ENCODE results near the gene TK1. TPM values are rescaled to one million over a fixed set of nuclear protein-coding genes. Genes with fewer than 3 reads are reported as not detected.

Gene TK1
- total RNA-seq, 1 experiment from 2014 or later: 72.5 TPM

DNA sequence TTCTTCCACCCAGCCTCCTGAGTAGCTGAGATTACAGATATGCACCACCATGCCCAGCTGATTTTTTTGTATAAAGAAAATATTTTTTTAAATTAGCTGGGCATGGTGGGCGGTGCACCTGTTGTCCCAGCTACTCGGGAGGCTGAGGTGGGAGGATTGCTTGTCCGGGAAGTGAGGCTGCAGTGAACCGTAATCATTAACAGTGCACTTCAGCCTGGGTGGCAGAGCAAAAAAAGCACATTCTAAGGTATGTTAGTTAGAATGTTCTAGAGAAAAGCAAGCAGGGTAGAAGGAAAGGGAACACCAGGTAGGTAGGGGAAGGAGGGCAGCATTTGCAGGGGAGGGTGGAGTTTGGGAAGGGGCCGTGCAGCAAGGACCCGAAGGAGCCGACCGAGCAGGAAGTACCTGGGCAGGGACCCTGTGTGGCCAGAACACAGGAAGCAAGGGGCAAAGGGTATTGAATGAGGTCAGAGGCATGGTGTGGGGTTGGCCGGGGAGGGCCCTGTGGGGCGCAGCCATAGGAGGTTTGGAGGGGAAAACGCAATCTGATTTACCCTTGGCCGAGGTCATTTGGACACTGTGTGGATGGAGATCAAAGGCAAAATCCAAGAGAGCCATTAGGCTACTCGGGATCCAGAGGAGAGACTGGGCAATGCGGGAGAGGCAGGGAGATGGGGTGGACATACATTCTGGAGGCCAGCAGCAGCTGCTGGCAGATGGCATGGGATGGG is 38.4 kb downstream of the TK1 start (continued):
- TF ChIP-seq, protein P1, sequence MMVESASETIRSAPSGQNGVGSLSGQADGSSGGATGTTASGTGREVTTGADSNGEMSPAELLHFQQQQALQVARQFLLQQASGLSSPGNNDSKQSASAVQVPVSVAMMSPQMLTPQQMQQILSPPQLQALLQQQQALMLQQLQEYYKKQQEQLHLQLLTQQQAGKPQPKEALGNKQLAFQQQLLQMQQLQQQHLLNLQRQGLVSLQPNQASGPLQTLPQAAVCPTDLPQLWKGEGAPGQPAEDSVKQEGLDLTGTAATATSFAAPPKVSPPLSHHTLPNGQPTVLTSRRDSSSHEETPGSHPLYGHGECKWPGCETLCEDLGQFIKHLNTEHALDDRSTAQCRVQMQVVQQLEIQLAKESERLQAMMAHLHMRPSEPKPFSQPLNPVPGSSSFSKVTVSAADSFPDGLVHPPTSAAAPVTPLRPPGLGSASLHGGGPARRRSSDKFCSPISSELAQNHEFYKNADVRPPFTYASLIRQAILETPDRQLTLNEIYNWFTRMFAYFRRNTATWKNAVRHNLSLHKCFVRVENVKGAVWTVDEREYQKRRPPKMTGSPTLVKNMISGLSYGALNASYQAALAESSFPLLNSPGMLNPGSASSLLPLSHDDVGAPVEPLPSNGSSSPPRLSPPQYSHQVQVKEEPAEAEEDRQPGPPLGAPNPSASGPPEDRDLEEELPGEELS (CRISPR knock-in tag; IDR thresholded peaks at IDR 0.05): no peak

DNA sequence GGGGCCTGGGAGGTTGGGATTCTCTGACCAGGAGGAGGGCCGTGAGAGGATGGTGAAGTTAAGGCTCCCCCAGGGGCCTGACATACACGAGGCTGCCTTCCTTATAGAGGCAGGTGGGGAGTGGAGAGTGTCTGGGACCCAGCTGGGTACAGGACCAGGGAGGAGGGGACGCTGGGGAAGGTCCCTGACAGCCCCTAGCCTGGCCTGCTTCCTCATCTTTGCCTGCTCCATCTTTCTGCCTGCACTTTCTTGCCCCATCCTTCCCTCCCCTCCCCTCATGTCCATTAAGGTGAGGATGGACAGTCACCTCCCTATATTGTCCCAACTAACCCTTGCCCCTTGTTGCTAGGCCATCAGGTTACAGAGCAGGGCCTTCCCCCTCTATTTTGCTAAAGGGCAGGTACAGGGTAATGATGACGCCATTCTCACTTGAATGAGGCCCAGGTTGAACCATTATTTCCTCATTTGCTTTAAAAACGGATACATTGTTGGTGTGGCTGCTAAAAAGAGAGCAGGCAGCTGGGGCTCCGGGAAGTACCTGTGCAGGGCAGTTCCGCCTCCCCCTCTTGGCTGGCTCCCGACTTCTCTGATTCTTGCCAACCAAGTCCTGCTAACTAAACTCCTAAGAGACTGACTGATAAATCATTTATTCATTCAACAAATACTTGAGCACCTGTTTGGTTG is 39.4 kb downstream of the TK1 start:
- ATAC-seq (no peak), DNase-seq (ENCODE audit: low spot score) (no peak)
- H3K27me3 Mint-ChIP-seq (ENCODE audit: low read depth): no peaks in the 10 kb centered on the region
- POLR2A ChIA-PET: no interaction called here
- no peaks in the 10 kb centered on the region for H3K36me3 Mint-ChIP-seq
- H3K4me1 Mint-ChIP-seq: no peaks in the 10 kb centered on the region
- H3K9me3 Mint-ChIP-seq: no peaks in the 10 kb centered on the region
- CTCF ChIA-PET: no interaction called here
- no peak for TF ChIP-seq ZNF396 (CRISPR knock-in tag; IDR thresholded peaks at IDR 0.05; ENCODE audit: borderline replicate concordance)
- no peak for TF ChIP-seq MXD4 (CRISPR knock-in tag; IDR thresholded peaks at IDR 0.05; ENCODE audit: borderline replicate concordance)
- TF ChIP-seq FOXJ3 (CRISPR knock-in tag; IDR thresholded peaks at IDR 0.05; ENCODE audit: borderline replicate concordance): no peak
- TF ChIP-seq CREM (CRISPR knock-in tag; IDR thresholded peaks at IDR 0.05): no peak
- TF ChIP-seq ELF4 (CRISPR knock-in tag; IDR thresholded peaks at IDR 0.05; ENCODE audit: low read depth): no peak
- TF ChIP-seq, protein P2, sequence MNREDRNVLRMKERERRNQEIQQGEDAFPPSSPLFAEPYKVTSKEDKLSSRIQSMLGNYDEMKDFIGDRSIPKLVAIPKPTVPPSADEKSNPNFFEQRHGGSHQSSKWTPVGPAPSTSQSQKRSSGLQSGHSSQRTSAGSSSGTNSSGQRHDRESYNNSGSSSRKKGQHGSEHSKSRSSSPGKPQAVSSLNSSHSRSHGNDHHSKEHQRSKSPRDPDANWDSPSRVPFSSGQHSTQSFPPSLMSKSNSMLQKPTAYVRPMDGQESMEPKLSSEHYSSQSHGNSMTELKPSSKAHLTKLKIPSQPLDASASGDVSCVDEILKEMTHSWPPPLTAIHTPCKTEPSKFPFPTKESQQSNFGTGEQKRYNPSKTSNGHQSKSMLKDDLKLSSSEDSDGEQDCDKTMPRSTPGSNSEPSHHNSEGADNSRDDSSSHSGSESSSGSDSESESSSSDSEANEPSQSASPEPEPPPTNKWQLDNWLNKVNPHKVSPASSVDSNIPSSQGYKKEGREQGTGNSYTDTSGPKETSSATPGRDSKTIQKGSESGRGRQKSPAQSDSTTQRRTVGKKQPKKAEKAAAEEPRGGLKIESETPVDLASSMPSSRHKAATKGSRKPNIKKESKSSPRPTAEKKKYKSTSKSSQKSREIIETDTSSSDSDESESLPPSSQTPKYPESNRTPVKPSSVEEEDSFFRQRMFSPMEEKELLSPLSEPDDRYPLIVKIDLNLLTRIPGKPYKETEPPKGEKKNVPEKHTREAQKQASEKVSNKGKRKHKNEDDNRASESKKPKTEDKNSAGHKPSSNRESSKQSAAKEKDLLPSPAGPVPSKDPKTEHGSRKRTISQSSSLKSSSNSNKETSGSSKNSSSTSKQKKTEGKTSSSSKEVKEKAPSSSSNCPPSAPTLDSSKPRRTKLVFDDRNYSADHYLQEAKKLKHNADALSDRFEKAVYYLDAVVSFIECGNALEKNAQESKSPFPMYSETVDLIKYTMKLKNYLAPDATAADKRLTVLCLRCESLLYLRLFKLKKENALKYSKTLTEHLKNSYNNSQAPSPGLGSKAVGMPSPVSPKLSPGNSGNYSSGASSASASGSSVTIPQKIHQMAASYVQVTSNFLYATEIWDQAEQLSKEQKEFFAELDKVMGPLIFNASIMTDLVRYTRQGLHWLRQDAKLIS (CRISPR knock-in tag; IDR thresholded peaks at IDR 0.05; ENCODE audit: borderline replicate concordance): no peak
- TF ChIP-seq TP53 (CRISPR knock-in tag; IDR thresholded peaks at IDR 0.05): no peak
- no peak for TF ChIP-seq GRHL2 (CRISPR knock-in tag; IDR thresholded peaks at IDR 0.05; ENCODE audit: insufficient replicate concordance, severe bottlenecking)
- TF ChIP-seq RELA (CRISPR knock-in tag; IDR thresholded peaks at IDR 0.05; ENCODE audit: borderline replicate concordance): no peak
- no peak overlapping the region for H3K4me3 Mint-ChIP-seq
- no peak overlapping the region for H3K27ac Mint-ChIP-seq

GRCh38 chr17:78146881-78147280 is 40.0 kb downstream of the TK1 start:
- ATAC-seq: no peak
- H3K4me1 Mint-ChIP-seq: no peaks in the 10 kb centered on the region
- no peak overlapping the region for H3K27ac Mint-ChIP-seq
- H3K9me3 Mint-ChIP-seq: no peaks in the 10 kb centered on the region
- CTCF ChIA-PET: no interaction called here
- H3K36me3 Mint-ChIP-seq: no peaks in the 10 kb centered on the region
- POLR2A ChIA-PET: no interaction called here
- H3K27me3 Mint-ChIP-seq (ENCODE audit: low read depth): no peaks in the 10 kb centered on the region
- H3K4me3 Mint-ChIP-seq: no peak overlapping the region
- no peak for DNase-seq (ENCODE audit: low spot score)
- TF ChIP-seq NFYB (CRISPR knock-in tag; conservative IDR thresholded peaks at IDR 0.05; ENCODE audit: low read depth) (no peak), ZNF532 (CRISPR knock-in tag; IDR thresholded peaks at IDR 0.05; ENCODE audit: borderline replicate concordance) (no peak), ARID4B (CRISPR knock-in tag; IDR thresholded peaks at IDR 0.05; ENCODE audit: borderline replicate concordance) (no peak), NR3C1 (CRISPR knock-in tag; conservative IDR thresholded peaks at IDR 0.05; ENCODE audit: low read depth) (no peak), NR2C2 (CRISPR knock-in tag; IDR thresholded peaks at IDR 0.05) (no peak), RORB (CRISPR knock-in tag; IDR thresholded peaks at IDR 0.05) (no peak), OVOL2 (CRISPR knock-in tag; IDR thresholded peaks at IDR 0.05; ENCODE audit: borderline replicate concordance) (no peak)

Measured in WTC11 (cell line).